ENCODE results near the gene RPH3AL. TPM values are rescaled to one million over a fixed set of nuclear protein-coding genes. Genes with fewer than 3 reads are reported as not detected.

The RPH3AL gene
- polyA plus RNA-seq, 1 donor from 2014 or later = 0.87 TPM

DNA sequence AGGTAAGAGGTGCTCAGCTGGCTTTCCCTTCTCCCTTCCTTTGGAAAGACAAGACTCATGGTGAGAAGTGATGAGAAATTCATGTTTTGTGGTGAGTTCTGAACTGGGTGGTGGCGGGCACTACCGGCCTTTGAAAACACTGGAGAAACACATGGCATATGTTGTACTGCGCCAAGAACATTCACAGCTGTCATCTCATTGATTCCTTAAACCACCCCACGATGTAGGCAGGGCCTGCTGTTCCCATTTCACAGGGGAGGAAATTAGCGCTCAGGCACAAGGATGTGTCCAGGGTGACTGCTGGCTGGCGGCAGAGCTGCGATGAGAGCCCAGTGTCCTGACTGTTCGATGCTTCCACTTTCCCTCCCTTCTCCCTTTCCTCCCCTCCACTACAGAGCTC, 169.6 kb downstream of the RPH3AL start:
- TF ChIP-seq POLR2AphosphoS5 (IDR thresholded peaks at IDR 0.05) (no peak), RAD21 (conservative IDR thresholded peaks at IDR 0.05) (no peak), SMC3 (conservative IDR thresholded peaks at IDR 0.05; ENCODE audit: poor library complexity) (no peak), TAF1 (IDR thresholded peaks at IDR 0.05; ENCODE audit: low read depth) (no peak), EZH2 (IDR thresholded peaks at IDR 0.05; ENCODE audit: borderline replicate concordance, insufficient read depth, low read length, poor library complexity, severe bottlenecking) (no peak)
- TF ChIP-seq, protein P1, sequence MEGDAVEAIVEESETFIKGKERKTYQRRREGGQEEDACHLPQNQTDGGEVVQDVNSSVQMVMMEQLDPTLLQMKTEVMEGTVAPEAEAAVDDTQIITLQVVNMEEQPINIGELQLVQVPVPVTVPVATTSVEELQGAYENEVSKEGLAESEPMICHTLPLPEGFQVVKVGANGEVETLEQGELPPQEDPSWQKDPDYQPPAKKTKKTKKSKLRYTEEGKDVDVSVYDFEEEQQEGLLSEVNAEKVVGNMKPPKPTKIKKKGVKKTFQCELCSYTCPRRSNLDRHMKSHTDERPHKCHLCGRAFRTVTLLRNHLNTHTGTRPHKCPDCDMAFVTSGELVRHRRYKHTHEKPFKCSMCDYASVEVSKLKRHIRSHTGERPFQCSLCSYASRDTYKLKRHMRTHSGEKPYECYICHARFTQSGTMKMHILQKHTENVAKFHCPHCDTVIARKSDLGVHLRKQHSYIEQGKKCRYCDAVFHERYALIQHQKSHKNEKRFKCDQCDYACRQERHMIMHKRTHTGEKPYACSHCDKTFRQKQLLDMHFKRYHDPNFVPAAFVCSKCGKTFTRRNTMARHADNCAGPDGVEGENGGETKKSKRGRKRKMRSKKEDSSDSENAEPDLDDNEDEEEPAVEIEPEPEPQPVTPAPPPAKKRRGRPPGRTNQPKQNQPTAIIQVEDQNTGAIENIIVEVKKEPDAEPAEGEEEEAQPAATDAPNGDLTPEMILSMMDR (IDR thresholded peaks at IDR 0.05; ENCODE audit: poor library complexity, severe bottlenecking) = no peak
- Histone ChIP-seq H3K36me3 (ENCODE audit: insufficient read depth, low read length) (no peaks in the 10 kb centered on the region), H3K27me3 (ENCODE audit: insufficient read depth, low read depth, low read length) (peaks cover 40% of the 10 kb centered on the region), H3K9ac (ENCODE audit: low read length) (no peak overlapping the region), H4K20me1 (ENCODE audit: insufficient read depth) (no peaks in the 10 kb centered on the region), H3K4me3 (ENCODE audit: low read length) (no peak overlapping the region), H3F3A (ENCODE audit: insufficient read depth, low read length, poor library complexity, severe bottlenecking) (no peaks in the 10 kb centered on the region), H3K9me2 (ENCODE audit: insufficient read depth, low read length) (no peaks in the 10 kb centered on the region), H3K9me3 (ENCODE audit: low read length) (no peaks in the 10 kb centered on the region), H3K4me2 (ENCODE audit: low read length) (no peak overlapping the region), H2AFZ (ENCODE audit: low read depth, low read length) (no peak overlapping the region), H3K79me2 (replicated peaks; ENCODE audit: insufficient read depth, low read length) (no peaks in the 10 kb centered on the region), H3K27ac (ENCODE audit: low read length) (no peak overlapping the region)

DNA sequence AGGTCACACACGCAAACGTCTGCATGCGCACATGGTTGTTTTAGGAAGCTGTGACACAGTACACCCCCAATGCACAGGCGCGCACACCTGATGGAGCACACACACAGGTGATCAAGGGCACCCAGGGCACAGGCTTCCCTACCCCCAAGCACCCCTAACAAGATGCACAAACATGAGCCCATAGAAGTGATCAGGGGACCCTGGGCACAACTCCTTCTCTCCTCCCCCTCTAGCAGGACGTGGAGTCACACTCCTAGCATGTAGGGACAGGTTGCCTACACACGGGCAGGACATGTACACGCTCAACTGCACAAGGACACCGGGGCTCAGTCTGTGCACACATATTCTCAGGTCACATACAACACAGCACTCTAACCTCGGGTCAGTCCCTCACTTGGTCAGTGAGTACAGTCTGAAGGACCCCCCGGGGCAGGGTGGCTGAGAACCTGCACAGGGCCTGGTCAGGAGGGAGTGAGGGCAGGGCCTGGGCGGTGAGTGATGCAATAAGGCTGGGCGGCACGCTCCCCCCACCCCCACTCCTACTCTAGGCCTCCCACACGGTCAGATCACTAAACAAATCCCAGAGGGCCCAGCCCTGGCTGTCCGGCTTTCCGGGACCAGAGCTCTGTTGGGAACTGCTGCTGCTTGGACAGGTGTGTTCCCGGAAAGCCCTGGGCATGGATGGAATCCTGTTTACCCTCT, 170.4 kb downstream of the RPH3AL start:
- Histone ChIP-seq H3K27ac (ENCODE audit: low read length) (no peak overlapping the region), H3K4me2 (ENCODE audit: low read length) (no peak overlapping the region), H3K27me3 (ENCODE audit: insufficient read depth, low read depth, low read length) (peaks cover 40% of the 10 kb centered on the region)

More for the DNA sequence above, 170.4 kb downstream of the RPH3AL start:
- Histone ChIP-seq H3K9ac (ENCODE audit: low read length) (no peak overlapping the region), H4K20me1 (ENCODE audit: insufficient read depth) (no peaks in the 10 kb centered on the region), H3K9me3 (ENCODE audit: low read length) (no peaks in the 10 kb centered on the region), H3K79me2 (replicated peaks; ENCODE audit: insufficient read depth, low read length) (no peaks in the 10 kb centered on the region), H3K36me3 (ENCODE audit: insufficient read depth, low read length) (no peaks in the 10 kb centered on the region), H3K9me2 (ENCODE audit: insufficient read depth, low read length) (no peaks in the 10 kb centered on the region), H3K4me3 (ENCODE audit: low read length) (peak overlapping the region; percentile 57), H3F3A (ENCODE audit: insufficient read depth, low read length, poor library complexity, severe bottlenecking) (no peaks in the 10 kb centered on the region), H2AFZ (ENCODE audit: low read depth, low read length) (no peak overlapping the region)
- TF ChIP-seq EP300 (conservative IDR thresholded peaks at IDR 0.05; ENCODE audit: poor library complexity, severe bottlenecking) (no peak), EZH2 (IDR thresholded peaks at IDR 0.05; ENCODE audit: borderline replicate concordance, insufficient read depth, low read length, poor library complexity, severe bottlenecking) (no peak), MXI1 (conservative IDR thresholded peaks at IDR 0.05; ENCODE audit: poor library complexity, severe bottlenecking) (no peak), POLR2AphosphoS5 (IDR thresholded peaks at IDR 0.05) (no peak), TAF1 (IDR thresholded peaks at IDR 0.05; ENCODE audit: low read depth) (no peak), SMC3 (conservative IDR thresholded peaks at IDR 0.05; ENCODE audit: poor library complexity) (no peak), RAD21 (conservative IDR thresholded peaks at IDR 0.05) (no peak)
- TF ChIP-seq, protein P2, sequence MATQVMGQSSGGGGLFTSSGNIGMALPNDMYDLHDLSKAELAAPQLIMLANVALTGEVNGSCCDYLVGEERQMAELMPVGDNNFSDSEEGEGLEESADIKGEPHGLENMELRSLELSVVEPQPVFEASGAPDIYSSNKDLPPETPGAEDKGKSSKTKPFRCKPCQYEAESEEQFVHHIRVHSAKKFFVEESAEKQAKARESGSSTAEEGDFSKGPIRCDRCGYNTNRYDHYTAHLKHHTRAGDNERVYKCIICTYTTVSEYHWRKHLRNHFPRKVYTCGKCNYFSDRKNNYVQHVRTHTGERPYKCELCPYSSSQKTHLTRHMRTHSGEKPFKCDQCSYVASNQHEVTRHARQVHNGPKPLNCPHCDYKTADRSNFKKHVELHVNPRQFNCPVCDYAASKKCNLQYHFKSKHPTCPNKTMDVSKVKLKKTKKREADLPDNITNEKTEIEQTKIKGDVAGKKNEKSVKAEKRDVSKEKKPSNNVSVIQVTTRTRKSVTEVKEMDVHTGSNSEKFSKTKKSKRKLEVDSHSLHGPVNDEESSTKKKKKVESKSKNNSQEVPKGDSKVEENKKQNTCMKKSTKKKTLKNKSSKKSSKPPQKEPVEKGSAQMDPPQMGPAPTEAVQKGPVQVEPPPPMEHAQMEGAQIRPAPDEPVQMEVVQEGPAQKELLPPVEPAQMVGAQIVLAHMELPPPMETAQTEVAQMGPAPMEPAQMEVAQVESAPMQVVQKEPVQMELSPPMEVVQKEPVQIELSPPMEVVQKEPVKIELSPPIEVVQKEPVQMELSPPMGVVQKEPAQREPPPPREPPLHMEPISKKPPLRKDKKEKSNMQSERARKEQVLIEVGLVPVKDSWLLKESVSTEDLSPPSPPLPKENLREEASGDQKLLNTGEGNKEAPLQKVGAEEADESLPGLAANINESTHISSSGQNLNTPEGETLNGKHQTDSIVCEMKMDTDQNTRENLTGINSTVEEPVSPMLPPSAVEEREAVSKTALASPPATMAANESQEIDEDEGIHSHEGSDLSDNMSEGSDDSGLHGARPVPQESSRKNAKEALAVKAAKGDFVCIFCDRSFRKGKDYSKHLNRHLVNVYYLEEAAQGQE (IDR thresholded peaks at IDR 0.05; ENCODE audit: borderline replicate concordance) = no peak
- TF ChIP-seq, protein P1 (IDR thresholded peaks at IDR 0.05; ENCODE audit: poor library complexity, severe bottlenecking) = no peak

All from neural cell (in vitro differentiated cells).